Measurements from ENCODE around the gene RDH12. TPM values are rescaled to one million over a fixed set of nuclear protein-coding genes. Genes with fewer than 3 reads are reported as not detected.

RDH12 gene
- total RNA-seq, 1 donor from 2014 or later = not detected

DNA sequence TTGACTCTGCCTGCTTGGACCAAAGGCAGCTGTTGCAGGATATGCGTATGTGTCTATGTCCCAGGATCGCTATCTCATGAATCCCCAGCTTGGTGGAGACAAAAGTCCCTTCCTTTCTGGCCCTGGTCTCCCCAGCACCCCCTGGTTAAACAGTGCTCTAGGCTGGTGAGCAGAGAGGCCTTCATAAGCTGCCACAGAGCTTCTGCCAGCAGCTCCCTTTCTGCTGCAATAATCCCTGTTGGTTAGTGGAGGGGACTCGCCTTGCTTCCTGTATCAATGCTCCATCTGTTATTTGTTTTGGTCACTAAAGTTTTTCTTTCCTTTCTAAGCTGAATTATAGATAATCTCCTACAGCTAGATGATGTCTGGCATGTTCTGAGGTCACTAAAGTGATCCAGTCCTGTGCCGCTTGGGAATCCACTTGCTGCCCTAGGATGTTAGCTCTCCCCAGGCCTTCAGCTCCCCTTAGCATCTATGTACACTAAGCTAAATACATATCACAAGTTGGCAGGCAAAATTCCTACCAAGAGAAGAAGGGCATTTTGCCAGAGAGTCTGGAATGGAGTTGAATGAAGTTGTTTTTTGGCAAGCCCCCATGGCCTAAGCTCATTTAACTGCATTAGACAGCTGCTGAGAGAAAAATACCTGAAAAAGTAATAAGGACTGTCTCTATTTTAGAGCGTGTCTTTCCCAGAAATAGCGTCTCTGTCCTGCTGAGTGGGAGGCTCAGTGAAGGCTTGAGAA is 47.8 kb downstream of the RDH12 start:
- DNase-seq = no peak

DNA sequence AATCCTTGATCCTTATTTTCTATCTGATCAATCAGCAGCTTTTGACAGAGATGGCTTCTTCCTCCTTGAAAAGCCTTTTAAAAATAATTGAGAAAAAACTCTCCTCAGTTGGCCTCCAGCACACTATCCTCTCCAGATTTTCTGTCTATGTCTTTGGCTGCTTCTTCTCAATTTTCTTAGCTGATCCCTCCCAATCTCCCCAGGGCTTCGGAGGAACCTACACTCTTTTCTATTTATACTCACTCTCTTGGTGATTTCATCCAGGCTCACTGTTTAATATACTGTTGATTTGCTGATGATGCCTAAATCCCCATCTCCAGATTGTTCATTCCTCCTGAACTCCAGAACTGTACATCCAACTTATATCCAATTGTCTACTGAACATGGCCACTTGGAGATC is 54.8 kb downstream of the RDH12 start:
- no peak for DNase-seq

DNA sequence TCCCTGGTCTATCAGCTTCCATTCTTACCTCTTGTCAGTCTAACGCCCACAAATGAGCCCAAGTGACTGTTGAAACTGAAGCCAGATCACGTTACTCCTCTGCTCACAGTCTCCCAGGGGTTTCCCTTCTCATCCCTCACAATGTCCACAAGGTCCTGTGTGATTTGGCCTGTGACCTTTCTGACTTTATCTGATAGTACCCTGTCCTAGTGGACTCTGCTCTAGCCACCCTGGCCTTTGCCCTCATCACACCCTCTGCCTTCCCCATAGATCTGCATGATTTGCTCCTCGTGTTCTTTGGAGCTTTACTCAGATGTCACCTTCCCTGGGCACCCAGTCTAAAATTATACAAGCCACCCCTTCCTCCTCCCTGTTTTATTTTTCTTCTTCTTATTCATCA is 55.5 kb downstream of the RDH12 start:
- no peak for DNase-seq

DNA sequence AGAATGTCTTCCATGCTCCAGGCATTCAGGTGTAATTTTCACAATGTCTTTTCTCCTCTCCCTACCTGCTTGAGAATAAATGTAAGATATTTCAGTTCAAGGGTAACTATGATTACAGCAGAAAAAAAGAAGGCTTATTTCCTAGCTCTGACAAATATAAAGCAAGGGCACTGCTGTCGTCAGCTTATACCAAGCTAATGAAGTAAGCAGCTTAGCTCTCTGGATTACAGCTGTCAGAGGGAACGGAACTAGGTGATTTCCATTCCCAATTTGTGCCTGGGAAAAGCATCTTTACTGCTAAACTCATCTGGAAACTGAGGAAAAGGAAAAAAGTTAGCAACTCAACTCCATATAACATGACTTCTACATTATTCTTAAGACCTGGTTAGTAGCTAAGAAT is 58.2 kb downstream of the RDH12 start:
- no peak for DNase-seq

DNA sequence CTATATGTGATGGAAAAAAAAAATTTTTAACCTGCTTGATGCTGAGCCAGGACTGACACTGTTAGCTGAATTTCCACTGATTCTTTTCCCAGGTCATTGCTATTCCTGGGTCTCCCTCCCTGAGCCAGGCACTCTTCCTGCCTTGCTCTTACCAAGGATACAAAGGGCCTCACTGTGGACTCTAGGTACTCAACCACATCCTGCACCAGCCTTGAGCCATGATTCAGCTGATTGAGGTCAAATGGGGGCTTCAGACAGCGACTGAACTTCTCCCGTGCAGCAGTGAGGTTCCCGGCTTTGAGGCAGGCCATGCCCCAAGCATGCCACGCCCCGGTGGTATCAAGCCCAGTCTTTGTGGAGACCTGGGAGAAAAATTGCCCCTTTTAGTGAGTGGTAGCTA is 60.4 kb downstream of the RDH12 start:
- no peak for DNase-seq

DNA sequence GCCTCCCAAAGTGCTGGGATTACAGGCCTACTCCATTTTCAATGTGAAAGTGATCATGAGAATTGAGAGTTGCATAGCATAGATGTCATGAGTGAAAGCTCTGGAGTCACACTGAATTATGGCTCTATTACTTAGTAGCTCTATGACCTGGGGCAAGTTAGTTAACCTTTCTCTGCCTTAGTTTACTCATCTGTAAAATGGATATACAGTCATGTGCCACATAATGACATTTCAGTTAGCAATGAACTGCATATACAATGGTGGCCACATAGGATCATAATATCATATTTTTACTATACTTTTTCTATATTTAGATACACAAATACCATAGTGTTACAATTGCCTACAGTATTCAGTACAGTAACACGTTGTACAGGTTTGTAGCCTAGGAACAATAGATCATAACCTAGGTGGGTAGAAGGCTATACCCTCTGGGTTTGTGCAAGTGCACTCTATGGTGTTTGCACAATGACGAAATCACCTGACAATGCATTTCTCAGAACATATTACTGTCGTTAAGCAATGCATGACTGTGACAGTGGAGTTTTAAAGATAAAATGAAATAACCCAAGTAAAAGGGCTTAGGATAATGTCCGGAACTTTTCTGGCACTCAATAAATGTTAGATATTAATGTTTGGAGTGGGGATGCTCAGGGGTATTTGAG is 61.6 kb downstream of the RDH12 start:
- DNase-seq = no peak

DNA sequence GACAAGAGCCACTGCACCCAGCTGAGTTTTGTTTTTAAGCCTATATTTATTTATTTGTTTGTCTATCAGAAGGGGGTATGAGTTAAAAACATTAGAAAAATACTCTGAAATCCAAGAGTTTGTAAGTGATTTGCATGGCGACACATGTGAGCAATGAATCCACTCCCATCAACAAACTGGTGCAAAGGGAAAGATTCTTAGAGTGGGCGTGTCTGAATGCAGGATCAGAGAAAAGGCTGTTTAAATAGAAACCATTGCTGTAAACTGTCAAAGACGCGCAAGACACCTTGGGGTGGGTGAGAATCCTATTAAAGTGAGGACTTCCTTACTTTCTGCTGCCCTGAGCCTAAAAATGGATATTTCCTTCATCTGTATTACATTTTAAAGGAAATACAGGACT is 62.8 kb downstream of the RDH12 start:
- no peak for DNase-seq

DNA sequence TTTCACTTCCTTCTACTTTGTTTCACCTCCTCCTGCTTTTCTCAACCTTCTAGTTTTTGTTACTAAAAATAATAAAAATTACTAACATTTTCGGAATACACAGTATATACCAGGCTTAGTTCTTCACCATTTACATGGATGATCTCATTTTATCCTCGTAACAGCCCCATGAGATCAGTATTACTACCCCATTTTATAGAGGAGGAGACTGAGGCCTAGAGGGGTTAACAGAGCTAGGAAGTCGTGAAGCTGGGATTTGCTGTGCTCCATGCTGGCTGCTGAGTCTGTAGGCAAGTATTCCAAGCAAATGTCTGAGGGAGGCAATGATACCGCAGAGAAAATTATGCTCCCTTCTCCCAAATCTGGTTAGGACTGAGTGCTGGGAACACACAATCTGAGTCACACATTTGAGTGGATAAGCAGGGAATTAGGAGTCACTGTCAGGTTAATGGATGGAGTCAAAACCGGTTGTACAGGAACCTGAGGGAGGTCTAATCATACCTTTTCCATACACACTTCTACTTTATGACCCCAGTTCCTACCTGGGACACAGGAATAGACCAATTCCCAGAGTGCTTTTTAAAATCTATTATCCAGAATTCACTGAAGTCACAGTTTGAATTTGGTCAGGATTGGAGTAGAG is 63.6 kb downstream of the RDH12 start:
- DNase-seq = no peak

DNA sequence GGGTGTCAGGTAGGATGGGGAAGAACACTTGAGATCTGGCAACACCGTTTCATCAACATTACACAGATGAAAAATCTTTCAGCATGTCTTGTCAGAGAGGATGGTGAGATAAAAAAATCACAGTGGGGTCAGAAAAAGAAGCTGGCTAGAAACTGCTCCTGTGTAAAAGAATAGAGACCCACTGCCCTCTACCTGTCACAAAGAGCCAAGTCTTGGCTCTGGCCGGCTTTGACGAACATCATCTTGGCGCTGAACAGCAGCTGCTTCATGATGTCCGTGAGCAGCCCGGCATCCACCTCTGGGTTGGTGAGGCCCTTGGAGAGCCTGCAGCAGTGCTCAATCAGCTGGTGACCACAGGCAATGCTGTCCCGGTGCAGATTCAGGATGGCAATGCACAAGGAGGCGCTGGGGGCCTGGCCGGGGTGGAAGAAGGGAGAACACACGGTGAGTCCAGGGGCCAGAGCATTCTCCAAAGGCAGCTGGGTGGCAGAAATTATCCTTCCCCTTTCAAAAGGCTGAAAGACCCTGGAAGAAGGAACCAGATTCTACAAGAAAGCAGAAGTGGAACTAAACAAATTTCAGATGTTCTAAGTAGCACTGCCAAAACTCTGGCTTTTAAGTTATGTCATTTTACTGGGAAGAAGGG is 64.5 kb downstream of the RDH12 start:
- DNase-seq = no peak

DNA sequence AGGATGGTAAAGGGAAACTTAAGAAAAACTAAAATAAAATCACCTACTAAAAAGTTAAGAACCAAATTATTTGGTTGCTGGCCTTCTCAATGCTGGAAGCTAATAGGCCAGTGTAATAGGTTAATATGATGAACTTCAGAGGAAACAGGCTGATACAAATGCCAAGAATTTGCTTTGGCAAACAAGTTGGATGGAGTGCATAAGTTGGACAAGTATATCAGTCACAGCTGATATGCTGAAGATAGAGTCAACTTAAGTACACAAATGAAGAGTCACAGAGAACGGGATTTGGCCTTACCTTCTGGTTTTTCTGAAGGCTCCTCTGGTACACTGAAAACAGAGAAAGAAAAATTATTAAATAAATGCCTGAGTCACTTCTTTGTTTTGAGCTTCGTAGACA is 66.5 kb downstream of the RDH12 start:
- DNase-seq = no peak

DNA sequence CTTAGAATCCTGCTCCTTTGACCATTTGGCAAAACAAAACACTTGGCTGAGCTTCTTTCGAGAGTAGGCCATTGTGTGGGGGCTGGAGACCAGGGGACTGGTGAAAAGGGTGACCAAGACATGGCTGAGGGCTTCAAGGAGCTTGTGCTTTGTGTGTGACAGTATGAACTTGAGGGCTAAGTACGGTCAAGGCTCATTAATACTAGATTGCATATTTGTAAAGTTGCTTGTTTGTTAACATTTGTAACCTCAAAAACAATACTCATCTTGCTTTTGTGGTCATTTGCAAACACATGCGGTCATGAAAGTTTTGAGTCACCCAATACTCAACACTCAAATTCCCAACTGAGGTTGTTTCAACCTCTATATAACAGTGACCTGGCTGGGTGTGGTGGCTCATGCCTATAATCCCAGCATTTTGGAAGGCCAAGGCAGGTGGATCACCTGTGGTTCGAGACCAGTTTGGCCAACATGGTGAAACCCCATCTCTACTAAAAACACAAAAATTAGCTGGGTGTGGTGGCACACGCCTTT is 72.2 kb downstream of the RDH12 start:
- DNase-seq = no peak

DNA sequence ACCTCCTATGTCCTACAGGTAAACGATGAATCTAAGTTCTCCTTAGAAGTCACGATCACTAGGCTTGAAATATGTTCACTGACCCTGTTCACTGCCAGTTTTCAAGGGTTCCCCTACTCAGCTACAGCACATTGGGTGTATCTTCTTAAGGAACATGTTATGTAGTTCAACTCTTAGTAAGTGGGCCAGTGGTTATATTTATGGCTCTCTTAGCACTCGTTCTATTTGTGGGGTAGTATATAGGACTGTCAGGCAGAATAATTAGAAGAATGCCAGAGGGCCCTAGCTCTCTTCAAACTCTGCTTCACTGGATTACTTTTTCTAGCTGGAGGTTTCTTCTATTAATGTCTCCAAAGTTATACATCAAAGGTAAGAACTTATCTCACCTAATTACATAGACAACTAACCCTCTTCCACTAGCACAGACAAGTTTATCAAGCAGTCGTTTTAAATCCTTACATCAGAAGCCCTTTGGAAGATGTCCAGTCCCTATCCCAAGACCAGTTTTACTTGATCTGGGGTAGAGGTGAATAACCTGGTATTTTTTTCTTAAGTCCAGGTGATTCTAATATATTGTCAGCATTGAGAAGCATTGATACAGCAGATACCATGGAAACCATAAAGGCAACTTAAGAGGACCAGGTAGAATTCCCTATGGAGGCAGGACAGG is 75.1 kb downstream of the RDH12 start:
- no peak for DNase-seq

DNA sequence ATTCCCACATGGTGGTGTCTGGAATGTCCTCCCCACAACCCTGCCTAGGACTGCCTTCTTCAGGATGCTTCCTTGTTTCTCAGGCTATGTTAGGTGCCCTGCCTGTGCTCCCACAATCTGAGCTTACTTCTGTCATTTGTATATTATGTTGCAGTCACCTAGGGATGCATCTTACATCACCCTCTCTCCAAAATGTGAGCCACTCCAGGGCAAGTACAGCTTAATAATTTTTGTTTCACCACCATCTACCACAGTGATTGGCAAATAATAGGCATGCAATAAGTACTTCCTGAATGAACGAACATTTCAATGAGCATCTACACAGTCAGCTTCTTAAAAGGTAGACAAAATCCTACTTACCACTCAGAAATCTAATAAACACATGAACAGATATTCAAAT is 77.1 kb downstream of the RDH12 start:
- DNase-seq = no peak

DNA sequence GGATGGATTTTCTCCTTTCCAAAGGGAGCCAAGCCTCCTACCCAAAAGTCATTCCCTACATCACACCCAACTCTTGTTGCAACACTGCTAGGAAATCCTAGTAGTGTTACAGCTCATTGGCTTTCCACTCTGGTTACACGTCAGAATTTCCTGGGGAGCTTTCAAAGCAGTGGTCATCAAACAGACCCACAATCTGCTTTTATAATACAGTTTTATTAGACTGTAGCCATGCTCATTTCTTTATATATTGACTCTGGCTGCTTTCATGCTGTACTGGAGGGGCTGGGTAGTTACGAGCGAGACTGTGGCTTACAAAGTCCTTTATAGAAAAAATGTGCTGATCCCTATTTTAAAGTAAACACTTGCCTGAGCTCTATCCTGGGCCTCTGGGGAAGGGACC is 80.4 kb downstream of the RDH12 start:
- DNase-seq = no peak

Other genes starting within 250 kb of the RDH12 start
- 1.1 and 1.4 TPM in 2 replicates for gene TMEM229B, start 213.2 kb upstream of the RDH12 start, total RNA-seq
- 0.09 and 1.0 TPM in 2 replicates for gene PLEKHH1, start 168.6 kb upstream of the RDH12 start, total RNA-seq
- 10.9 and 11.7 TPM in 2 replicates for gene PIGH, start 101.6 kb upstream of the RDH12 start, total RNA-seq
- 39.5 and 61.5 TPM in 2 replicates for gene ARG2, start 82.0 kb upstream of the RDH12 start, total RNA-seq
- 50.2 and 61.8 TPM in 2 replicates for gene VTI1B, start 27.3 kb upstream of the RDH12 start, total RNA-seq
- 91.9 and 113 TPM in 2 replicates for gene RDH11, start 6.1 kb upstream of the RDH12 start, total RNA-seq
- gene ZFYVE26, start 114.7 kb downstream of the RDH12 start, total RNA-seq = 23.7 and 26.7 TPM in 2 replicates
- gene RAD51B, start 117.9 kb downstream of the RDH12 start, total RNA-seq = 12.1 and 22.8 TPM in 2 replicates